HG03565 (cell line): ENCODE data around the gene SAPCD2.

Experiments
- ATAC-seq: cut with Tn5 transposase; IDR thresholded peaks from one replicate; pipeline ENCODE4 v1.9.1; 2021; ENCODE audit warnings: mild to moderate bottlenecking, moderate library complexity; ENCODE audit not compliant: unreplicated experiment

Gene SAPCD2

DNA sequence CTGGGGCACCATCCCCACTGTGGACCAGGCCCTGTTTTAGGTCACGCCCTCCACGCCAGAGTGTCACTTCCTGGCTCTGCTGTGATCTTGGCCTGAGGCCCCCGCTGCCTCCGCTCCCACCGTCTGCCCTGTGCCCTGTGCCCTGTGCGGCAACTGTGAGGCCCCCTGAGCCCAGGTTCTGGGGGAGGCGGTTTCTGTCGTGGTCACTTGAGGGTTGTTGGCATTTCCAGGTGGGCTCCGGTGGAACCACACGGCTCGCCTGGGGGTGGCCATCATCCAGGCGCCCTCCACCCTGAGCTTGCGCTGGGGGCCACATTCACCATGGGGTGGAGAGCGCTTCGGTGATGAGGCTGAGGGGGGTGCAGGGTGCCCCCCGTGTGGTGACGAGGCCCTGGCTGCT is 37.6 kb upstream of the SAPCD2 start:
- no peak for ATAC-seq

DNA sequence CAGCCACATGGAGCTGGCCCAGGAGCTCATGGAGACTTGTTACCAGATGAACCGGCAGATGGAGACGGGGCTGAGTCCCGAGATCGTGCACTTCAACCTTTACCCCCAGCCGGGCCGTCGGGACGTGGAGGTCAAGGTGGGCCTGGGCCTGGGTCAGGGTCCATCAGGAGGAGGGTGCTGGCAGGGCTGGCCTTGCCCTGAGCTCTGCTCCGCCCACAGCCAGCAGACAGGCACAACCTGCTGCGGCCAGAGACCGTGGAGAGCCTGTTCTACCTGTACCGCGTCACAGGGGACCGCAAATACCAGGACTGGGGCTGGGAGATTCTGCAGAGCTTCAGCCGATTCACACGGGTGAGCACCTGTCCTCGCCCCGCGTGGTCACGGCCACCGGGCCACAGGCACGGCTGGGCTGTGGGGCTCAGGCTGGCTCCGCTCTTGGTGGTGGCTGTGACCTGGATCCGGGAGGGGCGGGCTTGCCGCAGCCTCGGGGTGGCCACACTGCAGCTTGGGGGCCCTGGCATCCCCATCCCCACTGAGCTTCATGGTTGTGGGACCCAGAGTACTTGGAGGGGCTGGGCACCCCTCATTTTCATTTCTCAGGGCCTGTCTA is 37.1 kb upstream of the SAPCD2 start:
- no peak for ATAC-seq

DNA sequence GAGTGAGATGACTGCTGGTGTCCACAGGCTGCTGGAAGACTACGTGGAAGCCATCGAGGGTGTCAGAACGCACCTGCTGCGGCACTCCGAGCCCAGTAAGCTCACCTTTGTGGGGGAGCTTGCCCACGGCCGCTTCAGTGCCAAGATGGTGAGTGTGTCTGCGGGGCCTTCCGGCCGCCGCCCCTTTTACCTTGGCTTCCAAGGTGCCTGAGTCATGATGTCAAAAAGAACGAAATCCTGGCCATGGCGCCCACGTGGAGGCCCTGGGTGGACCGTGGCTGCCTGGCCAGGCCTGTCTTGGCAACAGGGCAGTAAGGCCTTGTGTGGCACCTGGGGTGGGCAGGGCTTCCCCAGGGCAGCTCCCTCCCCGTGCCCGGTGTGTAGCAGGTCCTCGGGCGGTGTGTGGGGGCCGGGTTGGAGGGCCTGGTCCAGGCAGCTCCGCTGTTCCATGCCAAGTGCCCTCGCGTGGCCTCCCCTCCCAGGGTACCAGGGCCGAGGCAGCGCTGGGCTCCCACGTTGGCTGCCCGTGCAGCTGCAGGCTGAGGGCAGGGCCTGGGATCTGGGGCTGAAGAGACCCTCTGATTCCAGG is 36.4 kb upstream of the SAPCD2 start:
- ATAC-seq, result no peak

DNA sequence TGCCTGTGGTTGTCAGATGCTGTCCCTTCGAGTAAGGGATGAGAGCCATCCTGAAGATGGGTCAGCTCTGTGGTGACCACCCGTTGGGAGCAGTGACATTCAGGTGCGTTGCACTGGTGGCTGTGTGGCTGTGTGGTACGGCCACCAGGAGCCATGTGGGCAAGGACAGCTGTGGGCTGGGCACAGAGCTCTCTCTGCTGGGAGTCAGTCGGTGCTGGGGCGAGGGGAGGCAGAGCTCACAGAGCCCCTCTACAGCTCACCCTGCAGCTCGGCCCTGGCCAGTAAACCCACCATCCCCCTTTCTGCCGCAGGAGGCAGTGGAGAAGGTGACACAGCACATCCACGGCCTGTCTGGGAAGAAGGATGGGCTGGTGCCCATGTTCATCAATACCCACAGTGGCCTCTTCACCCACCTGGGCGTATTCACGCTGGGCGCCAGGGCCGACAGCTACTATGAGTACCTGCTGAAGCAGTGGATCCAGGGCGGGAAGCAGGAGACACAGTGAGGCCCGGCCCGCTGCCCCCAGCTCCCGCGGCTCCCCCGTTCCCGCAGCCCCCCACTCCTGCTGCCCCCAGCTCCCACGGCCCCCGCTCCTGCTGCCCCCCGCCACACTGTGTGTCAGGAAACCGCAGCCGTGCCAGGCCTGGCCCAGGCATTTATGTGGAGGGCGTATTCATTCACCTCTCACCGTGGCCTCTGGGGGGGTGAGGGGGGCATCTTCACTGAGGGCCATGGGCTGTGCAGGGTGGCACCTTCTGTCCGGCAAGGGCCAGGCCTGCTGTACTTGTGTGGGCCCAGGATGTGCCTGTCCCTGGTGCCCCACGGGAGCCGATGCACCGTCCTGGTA is 35.7 kb upstream of the SAPCD2 start:
- no peak for ATAC-seq

DNA sequence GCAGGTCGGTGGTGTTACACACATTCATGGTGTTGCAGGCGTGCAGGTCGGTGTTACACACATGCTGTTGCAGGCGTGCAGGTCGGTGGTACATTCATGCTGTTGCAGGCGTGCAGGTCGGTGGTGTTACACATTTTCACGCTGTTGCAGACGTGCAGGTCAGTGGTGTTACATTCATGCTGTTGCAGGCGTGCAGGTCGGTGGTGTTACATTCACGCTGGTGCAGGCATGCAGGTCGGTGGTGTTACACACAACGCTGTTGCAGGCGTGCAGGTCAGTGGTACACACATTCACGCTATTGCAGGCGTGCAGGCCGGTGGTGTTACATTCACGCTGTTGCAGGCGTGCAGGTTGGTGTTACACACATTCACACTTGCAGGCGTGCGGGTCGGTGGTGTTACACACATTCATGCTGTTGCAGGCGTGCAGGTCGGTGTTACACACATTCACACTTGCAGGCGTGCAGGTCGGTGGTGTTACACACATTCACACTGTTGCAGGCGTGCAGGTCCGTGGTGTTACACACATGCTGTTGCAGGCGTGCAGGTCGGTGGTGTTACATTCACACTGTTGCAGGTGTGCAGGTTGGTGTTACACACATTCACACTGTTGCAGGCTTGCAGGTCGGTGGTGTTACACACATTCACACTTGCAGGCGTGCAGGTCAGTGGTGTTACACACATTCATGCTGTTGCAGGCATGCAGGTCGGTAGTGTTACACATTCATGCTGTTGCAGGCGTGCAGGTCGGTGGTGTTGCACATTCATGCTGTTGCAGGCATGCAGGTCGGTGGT is 33.0 kb upstream of the SAPCD2 start:
- ATAC-seq, result no peak

DNA sequence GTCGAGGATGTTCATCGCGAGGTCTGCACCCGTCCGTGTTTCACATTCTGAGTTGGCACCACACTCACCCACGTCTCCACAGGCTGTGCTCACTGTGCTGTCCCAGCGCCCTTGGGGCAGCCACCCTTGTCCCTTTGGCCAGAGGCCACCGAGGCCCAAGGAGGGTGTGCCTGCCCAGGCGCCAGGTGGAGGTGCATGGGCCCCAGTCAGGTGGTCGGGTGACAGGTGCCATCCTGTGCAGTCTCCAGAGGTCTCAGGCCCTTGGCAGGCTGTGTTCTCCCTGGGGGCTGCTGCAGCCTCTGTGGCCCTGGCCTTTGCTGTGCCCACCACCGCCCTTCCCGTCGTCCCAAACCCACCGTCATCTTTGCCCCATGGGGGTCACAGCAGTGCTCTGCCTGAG is 28.9 kb upstream of the SAPCD2 start:
- ATAC-seq, result no peak

DNA sequence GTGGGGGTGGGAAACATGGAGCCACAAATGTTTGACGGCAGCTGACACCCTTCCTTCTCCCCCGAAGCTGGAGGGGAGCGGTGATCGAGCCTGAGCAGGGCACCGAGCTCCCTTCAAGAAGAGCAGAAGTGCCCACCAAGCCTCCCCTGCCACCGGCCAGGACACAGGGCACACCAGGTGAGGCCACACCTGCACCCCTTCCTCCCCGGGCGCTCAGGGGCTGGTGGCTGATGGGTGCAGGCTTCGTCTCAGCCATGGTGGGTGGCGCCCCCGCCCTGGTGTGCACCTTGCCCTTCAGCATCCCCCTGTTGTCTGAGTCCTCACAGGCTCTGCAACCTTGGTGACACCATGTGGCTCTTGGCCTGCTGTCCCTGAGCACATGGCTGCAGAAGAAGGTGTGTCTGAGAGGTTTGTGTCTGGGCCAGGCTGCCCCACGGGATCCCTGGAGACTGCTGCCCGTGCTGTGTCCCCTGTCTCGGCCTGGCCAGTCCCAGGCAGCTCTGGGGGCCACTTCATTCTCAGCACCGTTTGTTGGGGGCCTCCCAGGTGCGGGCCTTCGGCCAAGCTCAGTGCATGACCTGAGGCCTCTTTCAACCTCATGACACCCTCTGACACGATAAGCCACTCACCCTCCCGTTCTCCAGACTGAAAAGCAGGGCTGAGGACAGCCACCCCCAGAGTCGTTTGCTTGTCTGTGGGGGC is 27.6 kb upstream of the SAPCD2 start:
- no peak for ATAC-seq

DNA sequence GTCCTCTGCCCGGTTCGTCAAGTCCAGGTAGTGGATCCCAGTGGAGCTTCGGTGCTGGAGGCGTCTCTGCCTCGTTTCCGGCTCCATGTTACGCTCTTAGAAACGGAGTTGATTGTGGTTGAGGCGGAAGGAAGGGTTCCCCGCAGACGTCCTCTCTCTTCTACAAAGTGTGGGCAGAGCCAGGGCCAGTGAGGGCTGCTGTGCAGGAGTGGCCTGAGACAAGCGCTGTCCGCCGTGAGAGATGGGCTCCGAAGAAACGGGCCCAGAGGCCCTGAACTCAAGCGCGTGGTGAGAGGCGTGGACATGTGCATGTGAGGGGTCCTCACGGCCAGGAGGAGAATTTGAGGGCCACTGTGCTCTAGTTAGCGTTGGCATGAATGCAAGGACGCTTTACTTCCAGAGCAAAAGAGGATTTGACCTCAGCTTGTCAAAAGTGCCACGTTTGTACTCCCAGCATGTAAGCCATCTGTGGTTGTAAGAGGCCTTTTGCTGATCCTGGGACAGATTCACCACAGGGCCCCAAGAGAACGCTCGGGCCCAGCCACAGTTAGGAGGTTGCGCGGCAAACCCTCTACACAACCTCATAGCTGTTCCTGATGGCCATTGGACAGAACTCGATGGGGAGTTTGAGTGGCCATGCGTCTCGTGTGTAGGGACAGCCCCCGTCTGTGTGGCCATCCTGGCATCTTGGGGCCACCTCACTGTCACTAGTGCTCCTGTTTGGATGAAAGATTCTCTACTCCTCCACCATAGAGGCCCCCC is 26.6 kb upstream of the SAPCD2 start:
- ATAC-seq, result no peak

DNA sequence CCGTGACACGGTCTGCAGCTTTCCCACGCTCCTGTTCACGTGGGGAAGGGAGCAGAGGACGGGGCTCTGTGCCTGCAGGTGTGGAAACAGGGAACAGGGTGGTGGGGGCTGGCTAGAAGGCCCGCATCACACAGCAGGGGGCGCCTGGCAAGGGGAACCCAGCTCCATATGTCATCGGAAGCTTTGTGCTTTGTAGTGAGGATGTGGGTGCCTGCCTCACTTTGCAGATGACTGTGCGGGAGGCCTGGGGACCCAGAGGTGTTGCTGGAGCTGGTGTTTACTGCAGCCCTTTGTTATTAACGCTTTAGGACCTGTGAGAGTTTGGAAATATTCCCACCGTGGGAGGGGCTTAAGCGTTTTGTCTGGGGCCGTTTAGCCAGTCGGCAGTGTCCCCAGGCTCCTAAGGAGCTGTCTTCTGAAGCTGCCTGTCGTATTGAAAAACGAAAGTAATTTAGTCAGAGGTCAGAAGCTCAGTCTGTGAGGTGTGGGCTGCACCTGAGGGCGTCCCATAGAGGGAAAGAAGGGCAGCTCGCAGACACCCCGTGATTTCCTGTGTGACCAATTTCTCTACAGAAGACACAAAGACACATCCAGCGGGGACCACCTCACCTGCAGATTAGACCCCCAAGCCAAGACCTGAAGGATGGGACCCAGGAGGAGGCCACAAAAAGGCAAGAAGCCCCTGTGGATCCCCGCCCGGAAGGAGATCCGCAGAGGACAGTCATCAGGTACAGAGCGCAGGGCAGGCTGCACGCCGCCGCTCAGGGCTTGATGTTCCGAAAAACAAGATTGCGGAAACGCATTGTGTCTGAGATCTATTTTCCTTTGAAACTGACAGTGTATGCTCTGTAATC is 25.5 kb upstream of the SAPCD2 start:
- peak; percentile 67 for ATAC-seq

DNA sequence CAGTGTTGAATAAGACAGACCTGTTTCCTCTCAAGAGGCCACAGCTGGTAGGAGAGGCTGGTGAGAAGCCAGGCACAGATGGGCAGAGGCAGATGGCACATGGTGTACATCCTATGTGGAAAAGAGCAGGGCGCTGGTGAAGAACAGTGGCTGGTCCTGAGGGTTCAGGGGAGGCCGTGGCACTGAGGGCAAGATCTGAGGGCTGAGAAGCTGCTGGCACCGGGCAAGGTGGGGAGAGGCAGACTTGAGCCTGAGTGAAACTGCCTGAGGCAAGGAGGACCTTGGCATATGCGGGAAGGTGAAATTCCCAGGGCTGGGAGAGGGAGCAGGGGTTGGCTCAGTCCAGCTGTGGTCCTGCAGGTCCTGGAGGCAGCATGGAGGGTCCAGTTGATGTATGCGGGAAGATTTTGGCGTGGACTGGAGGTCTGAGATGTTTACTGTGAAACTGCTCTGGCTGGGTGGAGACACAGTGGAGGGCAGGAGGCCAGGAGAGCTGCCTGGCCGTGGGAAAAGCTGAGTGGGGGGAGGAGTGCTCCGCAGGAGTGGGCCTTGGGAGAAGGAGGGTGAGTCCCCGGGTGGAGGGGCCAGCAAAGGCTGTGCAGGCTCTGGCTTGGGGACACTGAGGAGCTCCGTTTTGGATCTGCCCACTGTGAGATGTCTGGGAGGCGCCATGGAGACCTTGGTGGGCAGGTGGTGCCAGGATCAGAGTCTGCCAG is 19.0 kb upstream of the SAPCD2 start:
- no peak for ATAC-seq

DNA sequence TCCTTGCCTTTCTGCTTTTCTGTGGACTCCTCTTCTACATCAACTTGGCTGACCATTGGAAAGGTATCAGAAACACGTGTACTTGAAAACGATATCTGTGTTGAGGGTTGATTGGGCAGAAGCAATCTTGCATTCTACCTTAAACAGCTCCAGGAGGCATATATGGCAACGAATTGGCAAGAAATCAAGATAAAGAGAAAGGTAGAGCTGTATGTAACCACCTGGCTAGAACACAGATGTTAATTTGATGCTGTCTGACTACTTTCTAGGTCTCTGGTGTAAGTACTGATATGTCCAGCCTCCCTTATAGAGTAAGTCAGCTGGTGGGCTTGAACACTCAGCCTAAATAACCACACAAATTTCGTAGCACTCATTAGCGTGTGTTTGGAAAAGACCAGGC is 17.8 kb upstream of the SAPCD2 start:
- ATAC-seq, result no peak

DNA sequence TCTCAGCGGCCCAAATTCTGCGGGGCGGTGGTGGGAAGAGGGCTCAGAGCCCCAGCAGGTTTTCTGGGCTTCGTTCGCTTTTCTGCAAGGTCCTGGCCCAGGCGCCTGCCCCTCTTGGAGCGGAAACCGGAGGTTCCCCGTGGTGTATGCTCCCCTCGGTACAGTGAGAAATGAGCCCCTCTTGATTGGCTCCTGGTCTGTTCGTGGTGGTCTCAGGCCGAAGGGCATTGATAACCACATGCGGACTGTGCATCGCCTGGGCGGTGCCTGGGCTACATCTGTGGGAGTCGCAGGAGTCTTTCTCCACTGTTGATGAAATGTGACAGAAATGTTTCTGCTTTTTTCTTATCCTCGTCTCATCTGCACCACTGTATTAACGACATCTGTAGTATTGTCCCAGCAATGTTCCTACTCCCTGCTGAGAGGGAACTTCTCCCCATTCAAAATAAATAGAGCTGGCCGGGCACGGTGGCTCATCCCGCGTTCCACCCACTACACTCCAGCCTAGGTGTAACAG is 17.1 kb upstream of the SAPCD2 start:
- no peak for ATAC-seq

DNA sequence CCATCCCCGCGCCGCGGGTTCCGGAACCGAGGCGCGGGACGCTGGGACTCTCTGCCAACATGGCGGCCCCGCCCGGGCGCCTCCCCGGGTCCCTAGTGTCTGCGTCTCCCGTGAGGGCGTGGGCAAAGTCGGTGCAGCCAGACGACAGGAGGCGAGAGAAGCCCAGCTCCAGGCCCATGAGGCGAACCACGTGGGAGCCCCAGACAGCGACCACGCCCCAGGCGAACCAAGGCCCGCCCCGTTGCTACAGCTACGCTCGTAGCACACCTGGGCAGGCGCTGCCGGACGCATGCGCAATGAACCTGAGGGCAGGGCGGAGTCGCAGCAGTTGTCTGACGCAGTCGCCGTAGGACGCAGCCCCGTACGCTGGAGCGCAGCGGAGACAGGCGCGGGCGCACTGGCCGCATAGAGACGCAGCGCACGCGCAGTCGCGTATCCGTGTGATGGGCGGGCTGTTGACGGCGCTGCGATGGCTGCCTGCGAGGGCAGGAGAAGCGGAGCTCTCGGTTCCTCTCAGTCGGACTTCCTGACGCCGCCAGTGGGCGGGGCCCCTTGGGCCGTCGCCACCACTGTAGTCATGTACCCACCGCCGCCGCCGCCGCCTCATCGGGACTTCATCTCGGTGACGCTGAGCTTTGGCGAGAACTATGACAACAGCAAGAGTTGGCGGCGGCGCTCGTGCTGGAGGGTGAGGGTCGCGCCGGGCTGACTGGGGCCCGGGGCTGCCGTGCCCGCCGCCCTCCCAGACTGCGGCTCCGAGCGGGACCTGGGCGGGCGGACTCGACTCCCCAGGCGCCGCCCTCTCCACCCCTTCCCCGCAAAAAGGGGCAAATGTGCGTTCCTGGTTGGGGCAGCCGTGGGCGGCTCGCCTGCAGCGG is 16.4 kb upstream of the SAPCD2 start, which contains the start of gene MAN1B1:
Gene MAN1B1 (plus strand): TSS at position 455 of the 878 bp plus-strand sequence. CDS start 15 bp downstream, at position 470.
- ATAC-seq, result peak; percentile 74

DNA sequence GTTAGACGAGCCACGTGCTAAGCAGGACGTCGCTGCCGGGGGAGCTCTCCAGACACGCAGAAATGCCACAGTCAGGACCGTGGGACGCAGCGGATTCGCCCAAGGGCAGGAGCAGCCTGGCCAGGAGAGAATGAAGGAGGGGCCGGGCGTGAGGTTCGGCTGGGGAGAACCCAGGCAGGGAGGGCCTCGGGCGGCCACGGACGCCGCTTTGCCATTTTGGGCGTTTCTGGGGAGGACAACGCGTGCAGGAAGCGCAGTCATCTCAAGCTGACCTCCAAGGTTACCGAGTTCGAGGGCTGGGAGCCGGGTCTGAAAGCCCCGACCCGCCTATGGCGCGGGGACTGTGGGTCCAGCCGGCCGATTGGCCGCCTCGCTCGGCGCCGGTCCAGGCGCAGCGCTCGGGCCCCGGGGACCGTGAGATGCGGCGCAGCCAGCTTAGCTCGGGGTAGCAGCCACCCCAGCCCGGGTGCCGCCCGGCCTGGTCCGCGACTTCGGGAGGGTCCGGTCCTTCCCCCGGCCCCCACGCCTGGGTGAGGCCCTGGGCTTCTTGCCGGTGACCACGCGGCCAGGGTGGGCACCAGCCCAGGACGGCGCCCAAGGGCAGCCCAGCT is 15.7 kb upstream of the SAPCD2 start:
- peak; percentile 2 for ATAC-seq

DNA sequence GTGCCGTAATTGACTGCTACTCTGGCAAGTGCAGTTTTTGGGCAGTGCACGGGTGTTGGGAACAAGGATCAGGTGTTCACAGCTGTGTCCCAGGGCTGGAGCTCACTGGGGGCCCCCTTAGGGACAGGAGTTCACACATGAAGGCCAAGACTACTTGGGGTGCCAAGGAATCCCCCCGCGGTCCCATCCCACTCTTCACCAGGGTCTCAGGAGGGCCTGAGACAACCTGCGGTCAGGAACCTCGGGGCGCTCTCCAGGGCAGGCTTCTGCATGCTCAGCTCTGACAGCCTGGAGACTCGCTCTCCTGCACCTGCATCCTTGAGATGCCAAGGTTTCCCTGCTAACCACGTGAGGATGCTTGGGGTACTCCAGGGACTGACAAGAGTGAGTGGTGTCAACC is 14.2 kb upstream of the SAPCD2 start:
- no peak for ATAC-seq

DNA sequence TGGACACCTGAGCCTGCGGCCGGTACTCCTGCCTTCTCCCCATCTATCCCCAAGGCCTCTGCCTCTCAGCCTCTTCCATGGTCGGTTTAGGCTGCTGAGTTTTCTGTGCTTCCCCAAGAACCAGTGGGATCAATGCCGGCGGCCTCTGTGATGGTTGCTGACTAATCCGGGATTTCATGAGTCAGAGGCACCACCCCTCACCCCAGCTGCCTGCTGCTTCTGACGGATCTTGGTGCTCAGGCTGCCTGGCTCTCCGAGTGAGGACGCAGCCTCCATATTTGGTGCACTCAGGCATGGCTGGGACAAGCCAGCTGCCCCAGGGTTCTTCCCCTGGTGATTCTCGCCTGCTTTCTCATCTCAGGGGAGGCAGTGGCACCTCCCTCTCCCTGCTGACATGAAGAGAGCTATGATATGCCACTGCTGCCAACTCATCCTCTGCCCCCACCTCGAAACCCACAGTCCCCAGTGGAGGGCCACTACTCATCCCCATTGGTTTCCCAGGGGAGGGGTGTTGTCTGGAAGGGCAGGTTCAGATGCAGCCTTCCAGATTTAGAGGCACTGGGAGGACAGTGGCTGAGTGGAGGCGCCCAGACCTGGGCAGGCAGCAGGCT is 13.1 kb upstream of the SAPCD2 start:
- no peak for ATAC-seq
